Gastrocnemius medialis (tissue), 4 donors: ENCODE data around the gene PTPRE.
"Not testable (repeated sequence)": the region's sequence is repeated elsewhere in the genome, so short reads cannot be mapped to it uniquely, and the experiment has no call there.

ENCODE experiments used
- CTCF ChIP-seq, 5 experiments: fragments of 450-650 bp in 3 of 5; fragments of 200-600 bp in 2 of 5; sonication (generic) in 2 of 5; IDR thresholded peaks in 4 of 5; conservative IDR thresholded peaks in 1 of 5; 1 replicate in 4 of 5; 2 replicates in 1 of 5; pipeline ENCODE4 v1.5.1; 2016 to 2019; ENCODE audit warnings: antibody characterized with exemption in 5 of 5, mild to moderate bottlenecking in 3 of 5, moderate library complexity in 3 of 5
- POLR2A ChIP-seq, 2 donors: fragments of 450-650 bp; IDR thresholded peaks; one replicate each; pipeline ENCODE4 v1.6.1; 2017; ENCODE audit warnings: antibody characterized with exemption in 2 of 2, mild to moderate bottlenecking in 2 of 2, moderate library complexity in 2 of 2

DNA sequence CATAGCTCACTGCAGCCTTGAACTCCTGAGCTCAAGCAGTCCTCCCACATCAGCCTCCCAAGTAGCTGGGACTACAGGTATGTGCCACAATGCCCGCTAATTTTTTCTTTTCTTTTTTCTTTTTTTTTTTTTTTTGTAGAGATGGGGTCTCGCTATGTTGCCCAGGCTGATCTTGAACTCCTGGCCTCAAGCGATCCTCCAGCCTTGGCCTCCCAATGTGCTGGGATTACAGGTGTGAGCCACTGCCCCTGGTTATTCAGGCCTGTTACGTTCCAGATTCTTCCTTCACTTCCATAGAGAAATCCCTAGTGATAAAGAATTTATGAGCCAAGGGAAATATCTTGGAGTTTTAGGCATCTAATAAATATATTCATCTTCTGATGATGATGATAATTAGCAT lies 187.7 kb downstream of the PTPRE start:
- not testable (repeated sequence) for TF ChIP-seq POLR2A (IDR thresholded peaks at IDR 0.05); CTCF (IDR thresholded peaks at IDR 0.05 in 4 of 5, conservative IDR thresholded peaks at IDR 0.05 in 1 of 5)
